HepG2 (cell line): ENCODE data around the gene C20orf204. TPM values are rescaled to one million over a fixed set of nuclear protein-coding genes. Genes with fewer than 3 reads are reported as not detected.

Source experiments
- ERF ChIP-seq: IDR thresholded peaks from 2 replicates; pipeline ENCODE4 v1.6.1; 2018; ENCODE audit warnings: missing biosample characterization, missing genetic modification reagents
- MAFG ChIP-seq: sonication (generic); formaldehyde crosslinking; IDR thresholded peaks from 2 replicates; pipeline ENCODE4 v1.5.1; 2020; ENCODE audit warnings: mild to moderate bottlenecking, missing genetic modification reagents
- PAX8 ChIP-seq: sonication (generic); formaldehyde crosslinking; IDR thresholded peaks from 2 replicates; pipeline ENCODE4 v1.8.0; 2022; ENCODE audit warnings: mild to moderate bottlenecking, missing genetic modification reagents, borderline replicate concordance
- RCOR2 ChIP-seq: IDR thresholded peaks from 2 replicates; pipeline ENCODE4 v1.6.1; 2016; ENCODE audit warnings: missing biosample characterization, missing genetic modification reagents
- SALL1 ChIP-seq: sonication (generic); formaldehyde crosslinking; IDR thresholded peaks from 2 replicates; pipeline ENCODE4 v1.8.0; 2022; ENCODE audit warnings: mild to moderate bottlenecking, missing genetic modification reagents
- SNAPC2 ChIP-seq: sonication (generic); formaldehyde crosslinking; IDR thresholded peaks from 2 replicates; pipeline ENCODE4 v1.8.1; 2022; ENCODE audit warnings: mild to moderate bottlenecking, missing genetic modification reagents
- SSRP1 ChIP-seq: IDR thresholded peaks from 2 replicates; pipeline ENCODE4 v1.6.1; 2016; ENCODE audit warnings: control low read depth
- ZNF12 ChIP-seq: sonication (generic); formaldehyde crosslinking; IDR thresholded peaks from 2 replicates; pipeline ENCODE4 v1.5.0; 2020; ENCODE audit warnings: missing genetic modification reagents
- ZNF558 ChIP-seq: sonication (generic); formaldehyde crosslinking; IDR thresholded peaks from 2 replicates; pipeline ENCODE4 v1.9.0; 2022; ENCODE audit warnings: mild to moderate bottlenecking, missing genetic modification reagents, borderline replicate concordance
- polyA plus RNA-seq, 8 experiments: library from polyadenylated mRNA; depleted of rRNA in 3 of 8; stranded (reverse) in 7 of 8; unstranded in 1 of 8; fragments of >200 nt; fragmentation: Illumina TruSeq in 4 of 8; extraction: Trizol in 4 of 8; gene quantifications; 2 replicates each; pipeline versions ENCODE4 v1.2.1 to v1.2.3, GENCODE V29; 2011 to 2016; ENCODE audit warnings: low read depth in 4 of 8, missing spikeins in 1 of 8, mixed read lengths in 1 of 8; ENCODE audit not compliant: insufficient read depth in 1 of 8
- total RNA-seq, 5 experiments: library from RNA; depleted of rRNA; stranded (reverse); fragments of >200 nt; fragmentation: Illumina TruSeq; extraction: Trizol; gene quantifications; 2 replicates each; pipeline ENCODE4 v1.2.3, GENCODE V29; 2016; ENCODE audit warnings: low read depth in 1 of 5
- TF ChIP-seq, protein P1 (sequence below), 2 experiments: sonication (generic) in 1 of 2; formaldehyde crosslinking in 1 of 2; IDR thresholded peaks; 2 replicates each; pipeline versions ENCODE4 v1.4.0 to v1.6.1; 2016 to 2020; ENCODE audit warnings: borderline replicate concordance in 1 of 2, low read depth in 1 of 2, mild to moderate bottlenecking in 1 of 2, missing genetic modification reagents in 1 of 2
- TF ChIP-seq, protein P2 (sequence below): sonication (generic); formaldehyde crosslinking; conservative IDR thresholded peaks from 2 replicates; pipeline ENCODE4 v1.4.0; 2020; ENCODE audit warnings: missing genetic modification reagents
- TF ChIP-seq, protein P3 (sequence below): sonication (generic); formaldehyde crosslinking; IDR thresholded peaks from 2 replicates; pipeline ENCODE4 v1.5.0; 2020; ENCODE audit warnings: mild to moderate bottlenecking, missing genetic modification reagents
- TF ChIP-seq, protein P4 (sequence below): sonication (generic); formaldehyde crosslinking; IDR thresholded peaks from 2 replicates; pipeline ENCODE4 v1.8.0; 2022; ENCODE audit warnings: missing genetic modification reagents, mild to moderate bottlenecking, moderate library complexity, borderline replicate concordance

C20orf204 gene
- total and polyA plus RNA-seq, 2 of the 13 experiments (the other 11 are each of a cell fraction or from before 2014, with no cell fraction given), result 22.1 to 80.0 TPM

DNA sequence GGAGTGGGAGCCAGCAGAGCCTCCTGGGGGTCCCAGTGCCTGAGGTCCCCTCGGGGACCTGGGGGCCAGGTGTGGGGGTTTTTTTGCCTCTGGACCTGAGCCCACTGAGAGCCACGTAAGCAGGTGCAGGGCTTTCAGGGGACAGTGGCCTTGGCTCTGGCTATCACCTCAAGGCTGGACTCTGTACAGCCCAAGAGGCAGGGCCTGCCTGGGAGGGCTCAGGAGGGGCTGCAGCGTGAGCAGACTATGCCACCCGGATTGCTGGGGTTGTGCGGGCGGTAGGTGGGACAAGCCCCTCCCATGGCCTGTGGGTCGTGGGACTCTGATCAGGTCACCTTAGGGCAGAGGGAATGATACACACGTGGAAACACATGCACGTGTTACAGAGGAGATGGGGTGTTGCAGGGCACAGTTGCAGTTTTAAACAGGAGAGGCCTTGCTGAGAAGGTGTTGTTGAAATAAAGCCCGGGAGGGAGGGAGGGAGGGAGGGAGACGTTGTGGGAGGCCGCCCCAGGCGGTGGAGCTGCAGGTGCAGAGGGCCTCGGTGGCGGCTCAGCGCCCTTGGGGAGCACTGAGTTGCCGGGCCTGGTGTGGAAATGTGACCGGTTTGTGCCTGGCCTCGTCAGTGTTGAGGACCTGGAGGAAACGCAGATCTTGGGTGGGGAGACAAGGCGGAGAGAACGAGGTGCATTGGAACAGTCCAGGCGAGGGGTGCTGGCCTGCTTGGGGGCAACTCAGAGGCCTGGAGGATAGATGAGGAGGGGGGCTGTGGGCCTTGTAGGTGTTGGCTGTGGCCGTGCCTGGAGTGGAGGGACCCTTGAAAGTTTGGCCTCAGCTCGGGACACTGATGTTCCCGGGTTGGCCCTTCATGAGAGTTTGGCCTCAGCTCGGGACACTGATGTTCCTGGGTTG lies 29.3 kb downstream of the C20orf204 start (continued):
- TF ChIP-seq SSRP1 (CRISPR knock-in tag), result no peak; the same call in 1 of the 2 replicates
- TF ChIP-seq RCOR2, result no peak
- TF ChIP-seq MAFG (CRISPR knock-in tag), result no peak
- 0 out of 2 replicates have a peak, but pooled peaks have one; percentile 32 for TF ChIP-seq ZNF558 (CRISPR knock-in tag)
- TF ChIP-seq ZNF12 (CRISPR knock-in tag), result 0 out of 2 replicates have a peak, but pooled peaks have one; percentile 14
- TF ChIP-seq, protein P1, sequence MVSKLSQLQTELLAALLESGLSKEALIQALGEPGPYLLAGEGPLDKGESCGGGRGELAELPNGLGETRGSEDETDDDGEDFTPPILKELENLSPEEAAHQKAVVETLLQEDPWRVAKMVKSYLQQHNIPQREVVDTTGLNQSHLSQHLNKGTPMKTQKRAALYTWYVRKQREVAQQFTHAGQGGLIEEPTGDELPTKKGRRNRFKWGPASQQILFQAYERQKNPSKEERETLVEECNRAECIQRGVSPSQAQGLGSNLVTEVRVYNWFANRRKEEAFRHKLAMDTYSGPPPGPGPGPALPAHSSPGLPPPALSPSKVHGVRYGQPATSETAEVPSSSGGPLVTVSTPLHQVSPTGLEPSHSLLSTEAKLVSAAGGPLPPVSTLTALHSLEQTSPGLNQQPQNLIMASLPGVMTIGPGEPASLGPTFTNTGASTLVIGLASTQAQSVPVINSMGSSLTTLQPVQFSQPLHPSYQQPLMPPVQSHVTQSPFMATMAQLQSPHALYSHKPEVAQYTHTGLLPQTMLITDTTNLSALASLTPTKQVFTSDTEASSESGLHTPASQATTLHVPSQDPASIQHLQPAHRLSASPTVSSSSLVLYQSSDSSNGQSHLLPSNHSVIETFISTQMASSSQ (IDR thresholded peaks at IDR 0.05; ENCODE audit: low read depth), result no peak
- TF ChIP-seq, protein P1 (CRISPR knock-in tag; IDR thresholded peaks at IDR 0.05; ENCODE audit: borderline replicate concordance), result peak; percentile 53; the same call in 1 of the 2 replicates
- TF ChIP-seq, protein P2, sequence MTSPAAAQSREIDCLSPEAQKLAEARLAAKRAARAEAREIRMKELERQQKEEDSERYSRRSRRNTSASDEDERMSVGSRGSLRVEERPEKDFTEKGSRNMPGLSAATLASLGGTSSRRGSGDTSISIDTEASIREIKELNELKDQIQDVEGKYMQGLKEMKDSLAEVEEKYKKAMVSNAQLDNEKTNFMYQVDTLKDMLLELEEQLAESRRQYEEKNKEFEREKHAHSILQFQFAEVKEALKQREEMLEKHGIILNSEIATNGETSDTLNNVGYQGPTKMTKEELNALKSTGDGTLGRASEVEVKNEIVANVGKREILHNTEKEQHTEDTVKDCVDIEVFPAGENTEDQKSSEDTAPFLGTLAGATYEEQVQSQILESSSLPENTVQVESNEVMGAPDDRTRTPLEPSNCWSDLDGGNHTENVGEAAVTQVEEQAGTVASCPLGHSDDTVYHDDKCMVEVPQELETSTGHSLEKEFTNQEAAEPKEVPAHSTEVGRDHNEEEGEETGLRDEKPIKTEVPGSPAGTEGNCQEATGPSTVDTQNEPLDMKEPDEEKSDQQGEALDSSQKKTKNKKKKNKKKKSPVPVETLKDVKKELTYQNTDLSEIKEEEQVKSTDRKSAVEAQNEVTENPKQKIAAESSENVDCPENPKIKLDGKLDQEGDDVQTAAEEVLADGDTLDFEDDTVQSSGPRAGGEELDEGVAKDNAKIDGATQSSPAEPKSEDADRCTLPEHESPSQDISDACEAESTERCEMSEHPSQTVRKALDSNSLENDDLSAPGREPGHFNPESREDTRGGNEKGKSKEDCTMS (CRISPR knock-in tag), result no peak
- peak; percentile 62 for TF ChIP-seq SALL1
- TF ChIP-seq, protein P3, sequence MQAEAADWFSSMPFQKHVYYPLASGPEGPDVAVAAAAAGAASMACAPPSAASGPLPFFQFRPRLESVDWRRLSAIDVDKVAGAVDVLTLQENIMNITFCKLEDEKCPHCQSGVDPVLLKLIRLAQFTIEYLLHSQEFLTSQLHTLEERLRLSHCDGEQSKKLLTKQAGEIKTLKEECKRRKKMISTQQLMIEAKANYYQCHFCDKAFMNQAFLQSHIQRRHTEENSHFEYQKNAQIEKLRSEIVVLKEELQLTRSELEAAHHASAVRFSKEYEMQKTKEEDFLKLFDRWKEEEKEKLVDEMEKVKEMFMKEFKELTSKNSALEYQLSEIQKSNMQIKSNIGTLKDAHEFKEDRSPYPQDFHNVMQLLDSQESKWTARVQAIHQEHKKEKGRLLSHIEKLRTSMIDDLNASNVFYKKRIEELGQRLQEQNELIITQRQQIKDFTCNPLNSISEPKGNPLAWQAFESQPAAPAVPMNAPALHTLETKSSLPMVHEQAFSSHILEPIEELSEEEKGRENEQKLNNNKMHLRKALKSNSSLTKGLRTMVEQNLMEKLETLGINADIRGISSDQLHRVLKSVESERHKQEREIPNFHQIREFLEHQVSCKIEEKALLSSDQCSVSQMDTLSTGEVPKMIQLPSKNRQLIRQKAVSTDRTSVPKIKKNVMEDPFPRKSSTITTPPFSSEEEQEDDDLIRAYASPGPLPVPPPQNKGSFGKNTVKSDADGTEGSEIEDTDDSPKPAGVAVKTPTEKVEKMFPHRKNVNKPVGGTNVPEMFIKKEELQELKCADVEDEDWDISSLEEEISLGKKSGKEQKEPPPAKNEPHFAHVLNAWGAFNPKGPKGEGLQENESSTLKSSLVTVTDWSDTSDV, result peak; percentile 40
- TF ChIP-seq, protein P4, sequence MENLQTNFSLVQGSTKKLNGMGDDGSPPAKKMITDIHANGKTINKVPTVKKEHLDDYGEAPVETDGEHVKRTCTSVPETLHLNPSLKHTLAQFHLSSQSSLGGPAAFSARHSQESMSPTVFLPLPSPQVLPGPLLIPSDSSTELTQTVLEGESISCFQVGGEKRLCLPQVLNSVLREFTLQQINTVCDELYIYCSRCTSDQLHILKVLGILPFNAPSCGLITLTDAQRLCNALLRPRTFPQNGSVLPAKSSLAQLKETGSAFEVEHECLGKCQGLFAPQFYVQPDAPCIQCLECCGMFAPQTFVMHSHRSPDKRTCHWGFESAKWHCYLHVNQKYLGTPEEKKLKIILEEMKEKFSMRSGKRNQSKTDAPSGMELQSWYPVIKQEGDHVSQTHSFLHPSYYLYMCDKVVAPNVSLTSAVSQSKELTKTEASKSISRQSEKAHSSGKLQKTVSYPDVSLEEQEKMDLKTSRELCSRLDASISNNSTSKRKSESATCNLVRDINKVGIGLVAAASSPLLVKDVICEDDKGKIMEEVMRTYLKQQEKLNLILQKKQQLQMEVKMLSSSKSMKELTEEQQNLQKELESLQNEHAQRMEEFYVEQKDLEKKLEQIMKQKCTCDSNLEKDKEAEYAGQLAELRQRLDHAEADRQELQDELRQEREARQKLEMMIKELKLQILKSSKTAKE, result peak; percentile 56; the same call in 1 of the 2 replicates
- TF ChIP-seq SNAPC2 (CRISPR knock-in tag), result peak; percentile 60; the same call in 1 of the 2 replicates
- TF ChIP-seq PAX8 (CRISPR knock-in tag), result peak; percentile 91; the same call in 1 of the 2 replicates
- TF ChIP-seq ERF (CRISPR knock-in tag), result no peak; the same call in 1 of the 2 replicates
